Fibroblast of skin of back (primary cell): ENCODE measurements around the gene GLI1.
"Not testable (repeated sequence)": the region's sequence is repeated elsewhere in the genome, so short reads cannot be mapped to it uniquely, and the experiment has no call there.

Experiments used
- DNase-seq: peaks from one replicate; pipeline ENCODE4 v3.0.0-alpha.2; 2013

The GLI1 gene

DNA sequence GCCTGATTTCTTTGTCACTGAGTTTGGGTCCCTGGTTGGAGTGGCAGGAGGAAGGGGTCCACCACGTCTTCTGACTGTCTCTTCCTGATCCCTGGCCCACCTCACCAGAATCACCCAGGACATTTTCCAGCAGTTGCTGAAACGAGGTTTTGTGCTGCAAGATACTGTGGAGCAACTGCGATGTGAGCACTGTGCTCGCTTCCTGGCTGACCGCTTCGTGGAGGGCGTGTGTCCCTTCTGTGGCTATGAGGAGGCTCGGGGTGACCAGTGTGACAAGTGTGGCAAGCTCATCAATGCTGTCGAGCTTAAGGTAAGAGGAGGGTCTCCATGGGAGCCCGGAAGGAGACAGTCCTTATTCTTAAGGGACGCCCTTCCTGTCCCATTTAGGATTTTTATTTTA is 40.6 kb downstream of the GLI1 start:
- no peak for DNase-seq

DNA sequence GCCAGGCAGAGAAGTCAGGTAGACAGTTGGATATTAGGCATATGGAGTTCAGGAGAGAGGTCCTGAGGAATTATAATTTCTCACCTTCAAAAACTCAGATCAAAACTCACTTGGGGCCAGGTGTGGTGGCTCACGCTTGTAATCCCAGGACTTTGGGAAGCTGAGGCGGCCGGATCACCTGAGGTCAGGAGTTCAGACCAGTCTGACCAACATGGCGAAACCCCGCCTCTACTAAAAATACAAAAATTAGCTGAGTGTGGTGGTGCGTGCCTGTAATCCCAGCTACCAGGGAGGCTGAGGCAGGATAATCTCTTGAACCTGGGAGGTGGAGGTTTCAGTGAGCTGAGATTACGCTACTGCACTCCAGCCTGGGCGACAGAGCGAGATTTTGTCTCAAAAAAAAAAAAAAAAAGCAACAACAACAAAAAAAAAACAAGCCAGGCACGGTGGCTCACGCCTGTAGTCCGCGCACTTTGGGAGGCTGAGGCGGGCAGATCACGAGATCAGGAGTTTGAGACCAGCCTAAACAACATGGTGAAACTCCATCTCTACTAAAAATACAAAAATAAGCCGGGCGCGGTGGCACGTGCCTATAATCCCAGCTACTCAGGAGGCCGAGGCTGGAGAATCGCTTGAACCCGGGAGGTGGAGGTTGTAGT is 42.9 kb downstream of the GLI1 start:
- DNase-seq, result not testable (repeated sequence)

DNA sequence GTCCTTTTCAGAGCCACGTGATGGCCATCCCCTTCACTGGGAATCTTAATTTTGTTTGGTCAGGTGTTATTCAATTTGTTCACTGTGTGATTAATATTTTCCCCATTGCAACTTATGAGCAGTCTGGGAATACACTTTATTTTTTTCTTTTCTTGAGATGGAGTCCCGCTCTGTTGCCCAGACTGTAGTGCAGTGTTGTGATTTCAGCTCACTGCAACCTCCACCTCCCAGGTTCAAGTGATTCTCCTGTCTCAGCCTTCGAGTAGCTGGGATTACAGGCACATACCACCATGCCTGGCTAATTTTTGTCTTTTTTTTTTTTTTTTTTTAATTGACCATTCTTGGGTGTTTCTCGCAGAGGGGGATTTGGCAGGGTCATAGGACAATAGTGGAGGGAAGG is 47.0 kb downstream of the GLI1 start:
- not testable (repeated sequence) for DNase-seq

DNA sequence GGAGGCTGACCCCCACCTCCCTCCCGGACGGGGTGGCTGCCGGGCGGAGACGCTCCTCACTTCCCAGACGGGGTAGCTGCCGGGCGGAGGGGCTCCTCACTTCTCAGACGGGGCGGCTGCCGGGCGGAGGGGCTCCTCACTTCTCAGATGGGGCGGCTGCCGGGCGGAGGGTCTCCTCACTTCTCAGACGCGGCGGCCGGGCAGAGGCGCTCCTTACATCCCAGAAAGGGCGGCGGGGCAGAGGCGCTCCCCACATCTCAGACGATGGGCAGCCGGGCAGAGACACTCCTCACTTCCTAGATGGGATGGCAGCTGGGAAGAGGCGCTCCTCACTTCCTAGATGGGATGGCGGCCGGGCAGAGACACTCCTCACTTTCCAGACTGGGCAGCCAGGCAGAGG is 48.2 kb downstream of the GLI1 start:
- DNase-seq, result not testable (repeated sequence)

DNA sequence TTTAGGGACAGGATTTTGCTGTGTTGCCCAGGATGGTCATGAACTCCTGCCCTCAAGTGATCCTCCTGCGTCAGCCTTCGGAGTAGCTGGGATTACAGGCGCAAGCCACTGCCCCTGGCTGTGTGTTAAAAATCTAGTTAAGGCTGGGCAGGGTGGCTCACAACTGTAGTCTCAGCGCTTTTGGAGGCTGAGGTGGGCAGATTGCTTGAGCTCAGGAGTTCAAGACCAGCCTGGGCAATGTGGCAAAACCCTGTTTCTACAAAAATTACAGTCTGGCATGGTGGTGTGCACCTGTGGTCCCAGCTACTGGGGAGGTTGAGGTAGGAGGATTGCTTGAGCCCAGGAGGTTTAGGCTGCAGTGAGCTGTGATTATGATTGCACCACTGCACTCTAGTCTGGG is 51.6 kb downstream of the GLI1 start:
- DNase-seq, result no peak

DNA sequence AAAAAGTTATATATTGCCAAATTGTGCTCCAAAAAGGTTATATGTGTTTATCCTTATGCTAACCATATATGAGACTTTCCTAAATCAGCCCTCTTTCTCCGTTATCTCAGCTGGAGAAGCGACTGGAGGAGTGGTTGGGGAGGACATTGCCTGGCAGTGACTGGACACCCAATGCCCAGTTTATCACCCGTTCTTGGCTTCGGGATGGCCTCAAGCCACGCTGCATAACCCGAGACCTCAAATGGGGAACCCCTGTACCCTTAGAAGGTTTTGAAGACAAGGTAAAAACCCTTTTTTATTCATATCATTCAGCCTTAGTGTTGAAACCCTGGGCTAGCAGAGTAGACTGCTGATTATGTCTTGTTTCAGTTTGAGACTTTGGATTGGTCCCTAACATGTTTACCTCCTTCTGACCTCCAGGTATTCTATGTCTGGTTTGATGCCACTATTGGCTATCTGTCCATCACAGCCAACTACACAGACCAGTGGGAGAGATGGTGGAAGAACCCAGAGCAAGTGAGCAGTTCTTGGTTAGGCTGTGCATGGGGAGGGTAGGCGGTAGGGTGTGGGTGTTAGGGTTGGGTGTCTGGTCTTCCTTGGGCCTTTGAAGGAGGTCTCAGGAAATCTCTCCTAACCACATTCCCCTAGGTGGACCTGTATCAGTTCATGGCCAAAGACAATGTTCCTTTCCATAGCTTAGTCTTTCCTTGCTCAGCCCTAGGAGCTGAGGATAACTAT is 52.2 kb downstream of the GLI1 start:
- no peak for DNase-seq

DNA sequence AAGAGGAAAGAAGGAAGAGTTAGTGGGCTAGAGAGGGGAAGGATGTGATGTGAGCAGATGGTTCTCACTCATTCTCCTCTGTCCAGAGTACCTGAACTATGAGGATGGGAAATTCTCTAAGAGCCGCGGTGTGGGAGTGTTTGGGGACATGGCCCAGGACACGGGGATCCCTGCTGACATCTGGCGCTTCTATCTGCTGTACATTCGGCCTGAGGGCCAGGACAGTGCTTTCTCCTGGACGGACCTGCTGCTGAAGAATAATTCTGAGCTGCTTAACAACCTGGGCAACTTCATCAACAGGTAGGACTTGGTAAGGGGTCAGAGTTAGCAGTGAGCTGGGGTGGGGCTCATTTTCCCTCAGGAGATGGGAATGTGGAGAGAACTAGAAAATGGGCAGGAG is 53.1 kb downstream of the GLI1 start:
- DNase-seq, result no peak

DNA sequence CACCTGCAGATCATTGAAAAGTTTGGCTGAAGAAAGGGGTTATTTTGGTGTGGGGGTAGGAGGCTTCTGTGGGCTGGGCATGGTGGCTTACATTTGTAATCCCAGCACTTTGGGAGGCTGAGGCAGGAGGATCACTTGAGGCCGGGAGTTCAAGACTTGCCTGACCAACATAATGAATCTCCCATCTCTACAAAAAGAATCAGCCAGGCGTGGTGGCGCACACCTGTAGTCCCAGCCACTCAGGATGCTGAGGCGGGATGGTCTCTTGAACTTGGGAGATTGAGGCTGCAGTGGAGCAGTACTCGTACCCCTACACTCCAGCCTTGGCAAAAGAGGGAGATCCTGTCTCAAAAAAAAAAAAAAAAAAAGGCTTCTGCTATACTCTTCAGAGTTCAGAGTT is 53.7 kb downstream of the GLI1 start:
- no peak for DNase-seq

DNA sequence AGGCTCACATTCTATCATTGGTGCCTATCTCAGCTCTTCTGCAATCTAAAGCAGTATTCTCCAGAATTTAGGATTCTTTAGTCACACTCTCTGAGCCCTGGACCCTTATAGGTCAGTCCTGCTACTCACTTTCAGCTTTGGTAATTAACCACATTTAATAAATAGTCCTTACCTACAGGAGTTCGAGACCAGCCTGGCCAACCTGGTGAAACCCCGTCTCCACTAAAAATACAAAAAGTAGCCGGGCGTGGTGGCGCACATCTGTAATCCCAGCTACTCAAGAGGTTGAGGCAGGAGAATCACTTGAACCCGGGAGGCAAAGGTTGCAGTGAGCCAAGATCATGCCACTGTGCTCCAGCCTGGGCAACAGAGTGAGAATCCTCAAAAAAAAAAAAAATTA is 54.1 kb downstream of the GLI1 start:
- not testable (repeated sequence) for DNase-seq

DNA sequence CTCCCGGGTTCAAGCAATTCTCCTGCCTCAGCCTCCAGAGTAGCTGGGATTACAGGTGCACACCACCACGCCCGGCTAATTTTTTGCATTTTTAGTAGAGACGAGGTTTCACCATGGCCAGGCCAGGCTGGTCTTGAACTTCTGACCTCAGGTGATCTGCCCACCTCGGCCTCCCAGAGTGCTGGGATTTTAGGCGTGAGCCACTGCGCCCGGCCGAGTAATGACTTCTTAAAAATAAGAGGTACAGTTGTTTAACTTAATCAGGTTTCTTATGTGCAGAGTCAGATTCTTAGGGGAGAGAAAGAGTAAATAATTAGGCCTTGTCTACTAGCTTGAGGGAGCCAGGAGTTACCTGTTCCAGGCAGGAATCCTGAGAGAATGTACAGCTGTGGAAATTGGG is 54.7 kb downstream of the GLI1 start:
- DNase-seq, result not testable (repeated sequence)

DNA sequence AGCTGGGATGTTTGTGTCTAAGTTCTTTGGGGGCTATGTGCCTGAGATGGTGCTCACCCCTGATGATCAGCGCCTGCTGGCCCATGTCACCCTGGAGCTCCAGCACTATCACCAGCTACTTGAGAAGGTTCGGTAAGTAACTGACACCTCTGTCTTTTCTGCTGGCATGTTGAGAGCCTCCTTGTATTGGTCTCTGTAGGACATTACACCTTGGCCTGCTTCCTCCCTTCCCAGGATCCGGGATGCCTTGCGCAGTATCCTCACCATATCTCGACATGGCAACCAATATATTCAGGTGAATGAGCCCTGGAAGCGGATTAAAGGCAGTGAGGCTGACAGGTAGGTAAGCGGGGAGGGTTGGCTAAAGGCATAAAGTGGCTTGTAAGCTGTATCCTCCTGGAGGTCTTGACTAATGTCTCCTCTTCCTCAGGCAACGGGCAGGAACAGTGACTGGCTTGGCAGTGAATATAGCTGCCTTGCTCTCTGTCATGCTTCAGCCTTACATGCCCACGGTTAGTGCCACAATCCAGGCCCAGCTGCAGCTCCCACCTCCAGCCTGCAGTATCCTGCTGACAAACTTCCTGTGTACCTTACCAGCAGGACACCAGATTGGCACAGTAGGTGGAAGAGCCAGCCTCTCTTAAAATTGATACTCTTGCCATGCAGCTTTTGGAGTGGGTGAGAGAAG is 55.3 kb downstream of the GLI1 start:
- DNase-seq, result no peak

DNA sequence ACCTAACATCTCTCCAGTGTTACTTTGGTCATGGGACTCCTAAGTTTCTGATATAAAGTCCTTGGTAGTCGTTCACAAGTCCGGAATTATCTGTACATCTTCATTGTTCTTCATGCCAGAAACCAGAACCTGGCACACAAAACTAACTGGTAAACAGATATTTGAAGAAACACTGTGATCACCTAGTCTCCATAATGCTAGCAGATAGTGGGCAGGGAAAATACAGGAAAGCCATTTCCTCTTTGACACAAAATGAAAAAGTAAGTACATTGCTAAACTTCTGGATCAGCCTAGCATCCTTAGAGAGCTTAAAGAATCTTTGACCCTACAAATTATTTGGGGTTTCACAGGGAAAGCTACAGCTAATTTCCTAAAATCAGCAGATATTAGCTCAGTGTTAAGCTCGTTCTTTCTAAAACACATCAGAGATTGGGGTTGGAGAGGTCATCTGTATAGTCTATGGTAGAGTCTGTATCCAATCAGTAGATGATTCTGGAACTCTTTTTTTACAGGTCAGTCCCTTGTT is 55.9 kb downstream of the GLI1 start:
- DNase-seq, result no peak

DNA sequence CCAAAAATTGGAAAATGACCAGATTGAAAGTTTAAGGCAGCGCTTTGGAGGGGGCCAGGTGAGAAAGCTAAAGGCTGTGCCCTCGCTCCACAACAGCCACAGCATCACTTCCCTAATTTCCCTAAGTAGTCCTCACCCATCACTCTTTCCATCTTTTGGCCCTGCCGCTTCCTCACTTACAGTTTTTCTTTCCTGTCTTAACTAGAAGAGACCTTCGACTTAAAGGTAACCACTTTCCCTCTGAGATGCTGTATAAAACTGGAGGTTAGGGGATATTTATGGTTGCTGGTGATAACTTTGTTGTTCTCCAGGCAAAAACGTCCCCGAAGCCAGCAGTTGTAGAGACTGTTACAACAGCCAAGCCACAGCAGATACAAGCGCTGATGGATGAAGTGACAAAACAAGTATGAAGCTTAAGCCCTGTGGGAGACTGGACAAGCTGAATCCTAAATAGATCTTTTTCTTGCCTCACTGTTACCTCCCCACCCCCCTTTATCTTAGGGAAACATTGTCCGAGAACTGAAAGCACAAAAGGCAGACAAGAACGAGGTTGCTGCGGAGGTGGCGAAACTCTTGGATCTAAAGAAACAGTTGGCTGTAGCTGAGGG is 56.5 kb downstream of the GLI1 start:
- DNase-seq, result no peak

DNA sequence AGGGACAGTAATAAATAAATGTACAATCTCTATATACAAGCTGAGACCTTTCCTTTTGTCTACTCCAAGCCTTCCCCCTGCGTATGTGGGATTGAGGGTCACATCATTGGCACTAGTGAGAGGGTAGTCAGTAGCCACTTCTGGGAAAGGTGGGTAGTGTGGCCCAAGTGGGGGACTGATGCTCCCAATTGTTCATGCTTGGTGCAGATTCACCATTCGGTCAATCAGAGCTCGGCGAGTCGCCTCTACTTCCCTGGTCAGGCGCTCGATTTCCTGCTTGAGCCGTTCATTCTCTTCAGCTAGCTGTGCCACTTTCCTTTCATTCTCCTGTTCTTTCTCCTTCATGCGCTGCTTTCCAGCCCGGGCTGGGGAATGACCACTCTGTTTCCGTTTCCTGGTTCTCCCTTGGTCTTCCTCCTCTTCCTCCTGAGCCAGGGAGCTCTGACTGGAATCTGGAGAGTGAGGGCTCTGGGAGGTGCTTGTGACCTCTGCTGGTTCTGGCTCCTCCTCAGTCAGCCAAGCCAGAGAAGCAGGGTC is 57.1 kb downstream of the GLI1 start:
- no peak for DNase-seq

DNA sequence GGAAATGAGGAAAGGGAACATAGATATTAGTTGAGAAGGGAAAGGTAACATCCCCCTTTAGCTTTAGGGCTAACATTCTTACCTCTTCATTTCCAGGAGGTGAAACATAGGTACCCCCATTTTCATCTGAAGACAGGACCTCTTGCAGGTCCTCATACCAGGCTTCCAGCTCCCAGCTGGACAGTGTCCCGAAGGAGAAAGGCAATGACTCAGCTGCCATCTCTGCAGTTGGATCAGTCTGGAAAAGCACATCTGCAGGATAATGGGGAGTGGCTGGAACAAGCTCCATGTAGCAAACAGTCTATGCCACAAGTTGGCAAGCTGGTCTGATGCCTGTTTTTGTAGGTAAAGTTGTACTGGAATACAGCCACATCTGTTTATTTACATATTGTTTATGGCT is 57.6 kb downstream of the GLI1 start:
- peak; percentile 58 for DNase-seq

DNA sequence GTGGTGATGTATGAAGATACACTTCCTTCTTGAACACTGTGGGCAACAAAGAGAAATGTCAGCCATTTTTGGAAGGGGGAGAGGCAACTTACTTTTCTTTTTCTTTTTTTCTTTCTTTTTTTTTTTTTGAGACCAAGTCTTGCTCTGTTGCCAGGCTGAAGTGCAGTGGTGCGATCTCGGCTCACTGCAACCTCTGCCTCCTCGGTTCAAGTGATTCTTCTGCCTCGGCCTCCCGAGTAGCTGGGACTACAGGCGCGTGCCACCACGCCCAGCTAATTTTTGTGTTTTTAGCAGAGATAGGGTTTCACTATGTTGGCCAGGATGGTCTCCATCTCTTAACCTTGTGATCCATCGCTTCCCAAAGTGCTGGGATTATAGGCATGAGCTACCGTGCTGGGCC is 58.1 kb downstream of the GLI1 start:
- DNase-seq, result not testable (repeated sequence)

DNA sequence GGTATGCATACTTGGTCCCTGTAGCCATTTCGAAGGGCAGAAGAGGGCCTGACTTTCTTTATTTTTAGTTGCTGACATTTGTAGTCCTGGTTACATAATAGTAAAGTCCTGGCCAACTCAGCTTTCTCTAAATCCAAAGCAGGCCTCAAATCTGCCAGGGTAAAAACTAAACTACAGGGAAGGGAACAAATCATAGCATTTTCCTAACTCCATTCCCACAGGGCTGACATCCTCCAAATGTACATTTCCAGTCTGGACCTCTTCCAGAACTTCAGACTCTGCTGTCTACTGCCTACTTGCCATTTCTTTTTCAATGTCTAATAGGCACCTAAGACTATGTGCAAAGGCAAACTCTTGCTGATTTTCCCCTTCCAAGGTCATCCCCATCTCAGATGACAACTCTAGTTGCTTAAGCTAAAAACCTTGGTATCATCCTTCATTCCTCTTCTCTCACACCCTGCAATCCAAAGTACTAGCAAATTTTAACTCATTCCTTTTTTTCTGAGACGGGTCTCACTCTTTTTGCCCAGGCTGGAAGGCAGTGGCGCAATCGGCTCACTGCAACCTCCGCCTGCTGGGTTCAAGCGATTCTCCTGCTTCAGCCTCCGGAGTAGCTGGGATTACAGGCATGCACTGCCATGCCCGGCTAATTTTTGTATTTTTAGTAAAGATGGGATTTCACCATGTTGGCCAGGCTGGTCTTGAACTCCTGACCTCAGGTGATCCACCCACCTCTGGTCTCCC is 58.8 kb downstream of the GLI1 start:
- no peak for DNase-seq

DNA sequence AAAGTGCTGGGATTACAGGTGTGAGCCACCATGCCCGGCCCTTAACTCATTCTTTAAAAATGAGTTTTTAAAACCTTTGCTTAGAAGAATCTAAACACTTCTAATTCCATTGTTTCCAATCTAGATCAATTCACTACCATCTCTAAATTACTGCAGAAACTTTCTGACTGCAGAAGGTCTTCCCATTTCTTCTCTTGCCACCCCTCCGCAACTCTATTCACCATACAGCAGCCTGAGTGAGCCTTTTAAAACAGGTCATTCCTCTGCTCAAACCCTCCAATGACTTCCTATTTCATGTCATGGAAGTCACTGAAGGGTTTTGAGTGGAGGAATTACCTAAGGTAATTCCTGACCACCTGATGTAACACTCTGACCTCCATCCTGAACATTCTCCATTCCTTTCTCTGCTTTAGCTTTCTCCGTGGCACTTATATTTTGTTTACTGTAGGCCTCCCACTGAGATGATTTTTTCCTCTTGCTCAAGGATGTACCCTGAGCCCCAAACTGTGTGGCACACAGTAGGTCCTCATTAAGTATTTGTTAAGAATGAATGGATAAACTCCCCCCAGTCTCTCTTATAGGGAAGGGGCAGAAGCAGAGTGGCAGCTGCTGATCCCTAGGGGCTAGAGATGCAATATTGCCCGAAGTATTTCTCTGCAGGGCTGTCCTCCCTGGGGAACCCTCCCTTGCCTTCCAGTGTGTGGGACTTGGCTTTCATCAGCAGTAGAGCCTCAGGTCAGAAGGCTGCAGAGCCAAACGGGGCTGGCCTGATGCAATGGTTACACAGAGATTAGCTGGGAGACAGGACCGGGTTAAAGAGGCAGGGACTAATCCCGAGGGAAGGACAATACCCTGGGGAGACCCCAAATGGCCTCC is 59.6 kb downstream of the GLI1 start:
- DNase-seq, result peak; percentile 71

DNA sequence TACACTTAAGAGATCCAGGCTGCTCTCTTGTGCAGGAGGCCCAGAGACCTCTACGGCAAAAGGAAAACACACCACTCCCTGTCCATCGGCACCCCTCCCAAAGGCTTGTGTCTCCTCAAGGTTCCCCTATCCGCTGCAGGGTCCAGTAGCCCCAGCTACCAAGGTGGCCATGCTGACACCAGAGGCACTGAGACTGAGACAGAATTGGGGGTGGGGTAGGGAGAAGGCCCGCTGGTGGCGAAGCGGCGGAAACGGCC is 60.1 kb downstream of the GLI1 start:
- DNase-seq, result peak; percentile 49

DNA sequence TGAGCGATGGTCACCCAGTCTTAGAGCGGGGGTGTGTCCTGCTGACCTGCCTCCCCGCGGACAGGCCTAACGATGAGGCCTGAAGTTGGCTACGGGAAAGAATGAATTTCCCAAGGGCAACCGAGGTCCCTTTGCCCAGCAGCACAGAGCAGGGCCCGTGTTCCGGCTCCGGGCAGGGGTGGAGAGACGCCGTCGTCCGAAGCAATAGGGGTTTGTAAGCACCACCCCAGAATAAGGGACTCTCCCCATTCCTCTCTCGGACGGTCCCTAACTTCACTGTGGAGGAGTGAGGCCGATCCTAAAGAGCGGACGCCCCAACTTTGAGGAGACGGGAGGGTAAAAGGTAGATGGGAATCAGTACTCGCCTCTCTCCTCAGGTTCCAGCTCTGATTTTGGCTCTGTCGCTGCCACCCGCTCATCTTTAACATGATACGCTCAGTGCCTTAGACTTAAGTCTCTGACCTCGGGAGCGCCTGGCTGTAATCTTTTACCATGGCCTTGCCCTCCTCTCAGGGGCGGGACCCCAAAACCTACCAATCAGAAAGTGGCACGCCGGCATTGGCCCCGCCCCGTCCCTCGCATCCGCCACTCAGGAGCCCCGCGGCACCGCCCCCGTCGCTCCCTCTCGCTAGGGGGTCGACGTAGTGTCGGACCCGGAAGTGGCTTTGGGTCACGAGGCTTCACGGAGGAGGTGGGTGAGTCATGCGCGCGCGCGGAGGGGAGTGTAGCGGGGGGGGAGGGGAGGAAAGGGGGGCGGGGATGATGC is 60.7 kb downstream of the GLI1 start, which contains the start of gene DDIT3:
Gene DDIT3 (minus strand): TSS at position 462 of the 766 bp plus-strand sequence. CDS start 3,108 bp downstream, outside the sequence.
- DNase-seq, result peak; percentile 99
